Activated CD4-positive, alpha-beta T cell treated with anti-CD3 and anti-CD28 coated beads, Interleukin-2, amount 50 U/mL, for 4 hours (primary cell): ENCODE data around the gene ZFAND6.

Experiments used
- DNase-seq, 2 experiments: peaks; one replicate each; pipeline ENCODE4 v3.0.0-alpha.2; 2020

ZFAND6 gene

DNA sequence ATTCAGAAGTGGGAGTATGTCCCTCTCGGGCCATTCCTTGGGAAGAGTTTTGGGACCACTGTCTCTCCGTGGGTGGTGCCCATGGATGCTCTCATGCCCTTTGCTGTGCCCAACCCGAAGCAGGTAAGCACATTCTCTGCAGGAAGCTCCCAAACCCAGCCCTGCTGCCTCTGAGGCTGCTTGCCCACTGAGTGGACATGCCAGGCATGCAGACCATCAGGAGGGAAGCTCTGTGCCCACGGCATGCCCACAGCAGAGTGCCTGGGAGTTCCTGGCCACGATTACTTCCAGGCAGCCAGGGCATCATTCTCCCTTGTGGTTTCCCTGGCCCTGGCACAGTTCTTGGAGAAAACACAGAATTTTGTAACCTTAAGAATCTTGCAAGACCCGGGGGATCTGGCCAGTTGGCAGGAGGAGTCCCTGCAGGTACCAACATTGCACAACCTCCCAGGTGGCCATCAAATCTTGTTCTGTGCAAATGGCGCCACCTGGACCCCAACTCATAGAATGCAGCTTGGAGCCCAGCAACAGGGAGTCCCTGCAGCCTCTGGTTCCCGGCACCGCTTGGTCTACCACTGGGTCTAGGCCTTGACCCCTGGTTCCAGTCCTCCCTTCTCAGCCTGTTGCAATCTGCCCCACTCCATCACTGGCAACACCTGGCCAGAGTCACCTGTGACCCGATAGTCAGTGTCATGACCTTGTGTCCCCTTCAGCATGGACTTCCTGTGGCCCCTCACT lies 113.7 kb downstream of the ZFAND6 start:
- peak; percentile 62 to 69 for DNase-seq

GRCh38 chr15:80174017-80174746 lies 114.7 kb downstream of the ZFAND6 start:
- no peak for DNase-seq

DNA sequence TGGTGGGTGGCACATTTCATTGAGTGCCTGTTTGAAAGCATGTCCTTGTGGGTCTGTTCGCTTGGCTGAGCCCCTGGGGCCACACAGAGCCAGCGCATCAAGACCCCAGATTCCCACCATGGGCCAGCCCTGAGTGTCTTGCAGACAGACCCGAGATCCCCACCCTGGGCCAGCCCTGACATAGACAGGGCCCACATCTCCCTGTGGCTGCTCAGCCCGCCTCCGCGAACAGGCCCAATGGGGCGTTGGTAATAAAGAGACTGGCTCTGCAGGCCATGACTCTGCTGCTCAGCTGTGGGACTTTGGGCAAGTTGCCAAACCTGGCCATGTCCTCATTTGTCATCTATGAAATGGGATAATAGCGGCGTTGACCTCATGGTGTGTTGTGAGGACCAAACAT lies 116.0 kb downstream of the ZFAND6 start:
- no peak for DNase-seq

- no peak for DNase-seq
Observed at GRCh38 chr15:80176443-80176842, 117.0 kb downstream of the ZFAND6 start.

DNA sequence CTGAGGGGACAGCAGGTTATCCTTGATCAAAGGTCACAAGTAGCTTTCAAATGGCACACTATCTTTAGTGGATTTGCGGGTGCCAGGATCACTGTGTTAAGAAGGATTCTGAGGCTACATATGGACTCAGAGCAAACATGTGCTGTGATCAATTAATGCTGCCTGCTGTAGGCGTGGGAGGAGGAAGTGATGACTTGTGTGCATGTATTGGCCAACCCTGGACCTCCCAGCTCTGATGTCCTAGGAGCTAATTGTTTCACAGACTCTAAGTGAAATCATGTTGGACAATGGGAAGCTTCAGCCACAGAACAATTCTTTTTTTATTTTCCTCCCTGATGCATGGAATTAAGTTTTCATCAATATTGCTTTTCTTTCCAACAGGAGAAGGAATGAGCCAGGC lies 117.7 kb downstream of the ZFAND6 start:
- DNase-seq, result no peak

DNA sequence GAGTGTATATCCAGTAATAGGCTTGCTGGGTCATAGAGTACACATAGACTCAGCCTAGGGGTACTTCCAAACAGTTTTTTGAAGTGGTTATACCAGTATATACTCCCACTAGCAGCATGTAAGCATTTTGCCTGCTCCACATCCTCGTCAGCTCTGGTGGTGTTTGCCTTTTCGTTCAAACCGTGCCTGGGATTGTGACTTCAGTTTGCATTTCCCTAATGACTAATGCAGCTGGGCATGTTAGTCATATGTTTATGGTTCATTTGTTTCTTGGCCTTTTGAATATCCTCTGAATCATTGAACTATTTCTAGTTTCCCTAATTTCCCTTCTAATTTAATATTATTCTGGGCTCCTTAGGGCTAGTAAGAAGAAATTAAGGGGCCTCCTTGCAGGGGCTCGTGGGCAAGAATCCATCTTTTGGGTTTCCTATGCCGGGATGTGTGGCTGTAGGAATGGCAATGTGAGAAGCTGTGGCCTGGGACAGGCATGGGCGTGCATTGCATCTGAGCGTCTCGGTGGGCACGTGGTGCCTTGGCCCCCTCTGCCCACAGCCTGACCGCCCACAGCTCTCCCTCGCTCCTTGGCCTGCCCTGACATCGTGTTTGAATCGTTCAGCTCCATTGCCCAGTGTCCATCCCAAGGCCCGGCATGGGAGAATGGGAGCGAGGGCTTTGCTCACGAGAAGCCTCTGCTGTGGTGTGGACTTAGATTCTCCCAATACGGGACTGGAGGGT lies 119.7 kb downstream of the ZFAND6 start:
- DNase-seq, result no peak

DNA sequence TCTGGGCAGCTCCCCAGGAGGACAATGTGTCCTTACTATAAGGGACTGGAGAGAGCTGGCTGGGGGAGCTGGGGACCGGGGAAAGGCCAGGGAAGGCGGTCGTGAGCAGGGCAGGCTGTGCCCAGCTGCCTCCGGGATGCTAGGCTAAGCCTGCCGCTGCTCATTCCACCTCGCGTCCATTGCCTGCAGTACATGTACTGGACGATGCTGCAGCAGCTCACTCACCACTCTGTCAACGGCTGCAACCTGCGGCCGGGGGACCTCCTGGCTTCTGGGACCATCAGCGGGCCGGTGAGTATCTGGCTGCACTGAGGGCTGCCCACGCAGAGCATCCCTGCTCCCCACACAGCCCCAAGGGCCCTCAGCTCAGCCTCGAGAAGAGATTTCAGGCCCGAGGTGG lies 120.5 kb downstream of the ZFAND6 start:
- no peak for DNase-seq

DNA sequence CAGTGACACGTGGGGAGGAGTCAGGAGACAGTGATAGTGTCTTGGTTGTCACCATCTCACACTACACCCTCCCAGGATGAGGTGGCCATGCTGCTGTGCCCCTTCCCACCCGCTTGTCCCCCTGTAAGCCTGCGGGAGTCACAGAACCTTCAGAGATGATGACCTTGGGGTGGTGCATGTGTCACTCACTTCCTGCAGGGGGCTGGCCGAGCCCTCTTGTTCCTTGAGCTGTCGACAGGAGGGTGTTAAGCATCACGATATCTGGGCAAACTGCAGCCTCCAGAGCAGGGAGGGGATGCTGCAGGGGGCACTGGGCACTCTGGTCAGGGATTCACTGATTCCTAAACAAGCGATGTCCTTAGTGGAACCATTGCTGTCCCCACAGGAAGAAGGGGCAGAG lies 121.0 kb downstream of the ZFAND6 start:
- DNase-seq, result no peak

DNA sequence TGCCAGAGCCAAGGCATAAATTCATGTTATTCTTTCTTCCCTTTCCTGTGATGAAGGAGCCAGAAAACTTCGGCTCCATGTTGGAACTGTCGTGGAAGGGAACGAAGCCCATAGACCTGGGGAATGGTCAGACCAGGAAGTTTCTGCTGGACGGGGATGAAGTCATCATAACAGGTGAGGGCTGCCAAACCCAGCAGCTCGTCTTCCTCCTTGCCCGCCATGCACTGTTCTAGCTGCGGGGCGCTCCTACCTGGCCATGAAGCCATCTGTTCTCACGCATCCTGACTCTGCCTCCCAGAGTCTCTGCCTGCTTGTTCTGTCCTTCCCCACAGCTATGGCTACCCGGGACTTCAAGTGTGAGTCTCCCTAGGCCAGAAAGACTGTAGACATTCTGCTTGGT lies 121.5 kb downstream of the ZFAND6 start:
- no peak for DNase-seq

DNA sequence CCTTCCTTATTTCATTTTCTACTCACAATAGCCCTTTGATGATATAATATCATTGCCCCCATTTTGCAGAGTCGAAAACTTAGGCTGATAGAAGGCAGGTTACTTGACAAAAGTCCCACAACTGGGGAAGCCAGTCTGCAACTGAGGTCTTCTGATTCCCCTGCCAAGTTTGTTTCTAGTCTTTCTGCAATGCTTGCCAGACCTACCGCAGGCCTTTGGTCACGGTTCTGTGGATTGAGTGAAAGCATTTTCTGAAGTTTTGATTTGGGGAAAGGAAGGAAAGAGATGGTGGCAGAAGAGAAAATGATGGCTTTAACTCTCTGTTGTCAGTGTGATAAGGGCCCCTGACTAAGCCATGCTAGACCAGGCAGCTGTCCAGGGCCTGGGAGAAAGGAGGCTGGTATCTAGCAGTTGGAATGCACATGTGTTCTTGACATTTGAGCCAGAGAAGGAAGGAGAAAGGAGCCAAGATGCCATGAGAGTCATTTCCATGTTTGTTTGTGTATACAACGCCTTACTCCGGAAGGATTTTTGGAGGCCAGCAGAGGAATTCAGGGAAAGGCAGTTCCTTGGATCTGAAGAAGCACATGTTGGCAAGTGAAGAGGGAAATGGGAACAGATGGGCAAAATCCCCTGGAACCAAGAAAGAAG lies 123.3 kb downstream of the ZFAND6 start:
- no peak for DNase-seq

GRCh38 chr15:80183306-80183705 lies 123.8 kb downstream of the ZFAND6 start:
- DNase-seq, result no peak

- DNase-seq, result no peak
Observed at GRCh38 chr15:80183886-80184285, 124.4 kb downstream of the ZFAND6 start.

DNA sequence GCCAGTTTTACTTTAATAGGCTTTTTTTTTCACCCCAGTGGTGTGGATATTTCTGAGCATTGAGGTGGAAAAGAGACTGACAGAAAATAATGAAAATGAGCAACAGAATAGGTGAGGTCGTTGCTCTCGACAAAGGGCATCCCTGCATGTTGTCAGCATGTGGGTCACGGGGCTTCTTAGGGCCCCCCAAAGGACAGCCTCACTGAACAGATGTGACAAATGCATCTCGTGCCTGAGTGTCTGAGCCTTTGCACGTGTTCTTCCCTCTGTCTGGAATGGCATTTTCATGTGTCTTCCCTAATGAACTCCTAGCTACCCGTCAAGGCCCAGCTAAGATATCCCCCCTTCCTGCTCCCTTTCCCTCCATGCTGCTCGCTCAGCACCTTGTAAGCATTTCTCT lies 125.1 kb downstream of the ZFAND6 start:
- no peak for DNase-seq

- DNase-seq, result no peak
Observed at GRCh38 chr15:80185152-80185551, 125.7 kb downstream of the ZFAND6 start.

DNA sequence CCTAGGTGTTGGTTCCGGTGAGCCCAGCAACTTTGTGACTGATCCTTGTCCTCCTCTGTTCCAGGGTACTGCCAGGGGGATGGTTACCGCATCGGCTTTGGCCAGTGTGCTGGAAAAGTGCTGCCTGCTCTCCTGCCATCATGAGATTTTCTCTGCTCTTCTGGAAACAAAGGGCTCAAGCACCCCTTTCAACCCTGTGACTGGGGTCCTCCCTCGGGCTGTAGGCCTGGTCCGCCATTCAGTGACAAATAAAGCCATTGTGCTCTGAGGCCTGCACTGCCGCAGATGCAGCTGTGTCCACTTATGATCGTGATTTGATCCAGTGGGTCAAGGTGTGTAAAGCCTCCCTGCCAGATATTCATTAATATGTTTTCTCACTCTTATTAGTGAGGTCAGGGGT lies 126.6 kb downstream of the ZFAND6 start:
- DNase-seq, result no peak

- no peak for DNase-seq
Observed at GRCh38 chr15:80186597-80186996, 127.1 kb downstream of the ZFAND6 start.
